Activated T-cell treated with anti-CD3 and anti-CD28 coated beads for 1 hour (primary cell): Measurements from ENCODE around the gene ZBTB43.
"Not testable (repeated sequence)": the region's sequence is repeated elsewhere in the genome, so short reads cannot be mapped to it uniquely, and the experiment has no call there.

Source experiments
- DNase-seq: peaks from one replicate; pipeline ENCODE4 v3.0.0-alpha.2; 2020; ENCODE audit warnings: low read depth

The ZBTB43 gene

GRCh38 chr9:126791406-126792230, 13.2 kb upstream of the ZBTB43 start:
- no peak for DNase-seq

GRCh38 chr9:126793686-126794417, 11.0 kb upstream of the ZBTB43 start:
- no peak for DNase-seq

- no peak for DNase-seq
These were observed 10.4 kb upstream of the ZBTB43 start for GRCh38 chr9:126794441-126794840.

- DNase-seq: no peak
These were observed 8.1 kb upstream of the ZBTB43 start for GRCh38 chr9:126796758-126797157.

- no peak for DNase-seq
These were observed 6.9 kb upstream of the ZBTB43 start for GRCh38 chr9:126797903-126798302.

GRCh38 chr9:126799034-126799433, 5.8 kb upstream of the ZBTB43 start:
- no peak for DNase-seq

- no peak for DNase-seq
These were observed 2.4 kb upstream of the ZBTB43 start for GRCh38 chr9:126802318-126803059.

- DNase-seq: no peak
These were observed 593 bp upstream of the ZBTB43 start for GRCh38 chr9:126804198-126804695.

GRCh38 chr9:126805554-126806262, 868 bp downstream of the ZBTB43 start:
- peak; percentile 58 for DNase-seq

GRCh38 chr9:126806336-126806735, 1.5 kb downstream of the ZBTB43 start:
- DNase-seq: no peak

GRCh38 chr9:126809068-126809467, 4.2 kb downstream of the ZBTB43 start:
- no peak for DNase-seq

GRCh38 chr9:126810221-126810620, 5.4 kb downstream of the ZBTB43 start:
- not testable (repeated sequence) for DNase-seq

- no peak for DNase-seq
These were observed 8.2 kb downstream of the ZBTB43 start for GRCh38 chr9:126813072-126813471.

- DNase-seq: no peak
These were observed 9.3 kb downstream of the ZBTB43 start for GRCh38 chr9:126814091-126814490.

- DNase-seq: not testable (repeated sequence)
These were observed 12.8 kb downstream of the ZBTB43 start for GRCh38 chr9:126817615-126818014.

- no peak for DNase-seq
These were observed 13.6 kb downstream of the ZBTB43 start for GRCh38 chr9:126818482-126818881.

- DNase-seq: no peak
These were observed 14.6 kb downstream of the ZBTB43 start for GRCh38 chr9:126819482-126819881.

GRCh38 chr9:126822278-126822677, 17.4 kb downstream of the ZBTB43 start:
- DNase-seq: no peak

- DNase-seq: no peak
These were observed 18.0 kb downstream of the ZBTB43 start for GRCh38 chr9:126822873-126823272.

- not testable (repeated sequence) for DNase-seq
These were observed 19.2 kb downstream of the ZBTB43 start for GRCh38 chr9:126824052-126824451.

- no peak for DNase-seq
These were observed 22.4 kb downstream of the ZBTB43 start for GRCh38 chr9:126827227-126827626.

- no peak for DNase-seq
These were observed 24.2 kb downstream of the ZBTB43 start for GRCh38 chr9:126829035-126829434.
